Endothelial cell of umbilical vein (primary cell): ENCODE data around the gene WNT7B.

Source experiments
- CTCF ChIP-seq, 2 donors: IDR thresholded peaks; 1 replicate in 1 of 2; 2 replicates in 1 of 2; pipeline ENCODE4 v1.5.1; 2011; ENCODE audit warnings: low read length in 2 of 2, mild to moderate bottlenecking in 2 of 2, moderate library complexity in 2 of 2, control low read depth in 1 of 2, inconsistent platforms in 1 of 2, low read depth in 1 of 2; ENCODE audit not compliant: insufficient read depth in 1 of 2; ENCODE audit errors: extremely low read depth in 1 of 2
- GATA2 ChIP-seq: IDR thresholded peaks from 2 replicates; pipeline ENCODE4 v1.7.0; 2011; ENCODE audit warnings: low read depth, mild to moderate bottlenecking, moderate library complexity, mixed read lengths, low read length; ENCODE audit not compliant: insufficient read length, insufficient read depth
- MAX ChIP-seq: IDR thresholded peaks from 2 replicates; pipeline ENCODE4 v1.6.1; 2011; ENCODE audit not compliant: insufficient read depth, insufficient read length
- MYC ChIP-seq: IDR thresholded peaks from one replicate; pipeline ENCODE4 v1.6.1; 2011; ENCODE audit warnings: mild to moderate bottlenecking, low read depth, low read length
- POLR2AphosphoS5 ChIP-seq: IDR thresholded peaks from 2 replicates; pipeline ENCODE4 v1.6.1; 2012; ENCODE audit warnings: low read depth, mild to moderate bottlenecking, control low read depth, low read length, moderate library complexity; ENCODE audit not compliant: insufficient read depth

GRCh38 chr22:45885941-45886395 is 91.0 kb downstream of the WNT7B start:
- no peak for TF ChIP-seq CTCF (IDR thresholded peaks at IDR 0.05; ENCODE audit: extremely low read depth in 1 of 2, insufficient read depth in 1 of 2, low read depth in 1 of 2, low read length in 2 of 2)
- TF ChIP-seq MAX = no peak
- no peak for TF ChIP-seq MYC
- no peak for TF ChIP-seq POLR2AphosphoS5
- TF ChIP-seq GATA2 = no peak
